Gastroesophageal sphincter (tissue), 4 donors: ENCODE data around the gene RFTN2. TPM values are rescaled to one million over a fixed set of nuclear protein-coding genes. Genes with fewer than 3 reads are reported as not detected.
"Not testable (repeated sequence)": the region's sequence is repeated elsewhere in the genome, so short reads cannot be mapped to it uniquely, and the experiment has no call there.

Experiments used
- ATAC-seq: fragments of 150-250 bp; one replicate; pipeline ENCODE4 v1.9.1; 2016; ENCODE audit warnings: mild to moderate bottlenecking, moderate library complexity
- H3K27ac ChIP-seq, 4 donors: fragments of 200-600 bp; sonication (generic) in 3 of 4; 1 replicate in 3 of 4; 2 replicates in 1 of 4; pipeline ENCODE4 v1.5.1; 2016 to 2019
- H3K27me3 ChIP-seq: fragments of 200-600 bp; sonication (generic); one replicate; pipeline ENCODE4 v1.5.1; 2019
- H3K36me3 ChIP-seq, 2 donors: fragments of 200-600 bp; sonication (generic); one replicate each; pipeline ENCODE4 v1.5.1; 2019; ENCODE audit warnings: control low read depth in 1 of 2
- H3K4me1 ChIP-seq, 3 donors: fragments of 200-600 bp; sonication (generic); 1 replicate in 2 of 3; 2 replicates in 1 of 3; pipeline ENCODE4 v1.5.1; 2016 to 2019; ENCODE audit warnings: control low read depth in 2 of 3
- H3K4me3 ChIP-seq, 2 donors: fragments of 200-600 bp; sonication (generic); one replicate each; pipeline ENCODE4 v1.5.1; 2019; ENCODE audit warnings: mild to moderate bottlenecking in 1 of 2, moderate library complexity in 1 of 2
- H3K9me3 ChIP-seq, 3 donors: fragments of 200-600 bp; sonication (generic); one replicate each; pipeline ENCODE4 v1.5.1; 2017 to 2019; ENCODE audit warnings: control low read depth in 2 of 3
- CTCF ChIP-seq, 4 experiments: fragments of 200-600 bp in 2 of 4; fragments of 450-650 bp in 2 of 4; sonication (generic) in 1 of 4; IDR thresholded peaks; one replicate each; pipeline ENCODE4 v1.5.1; 2017 to 2019; ENCODE audit warnings: antibody characterized with exemption in 4 of 4, mild to moderate bottlenecking in 2 of 4, moderate library complexity in 2 of 4
- EP300 ChIP-seq: sonication (generic); formaldehyde crosslinking; IDR thresholded peaks from one replicate; pipeline ENCODE4 v1.6.1; 2017; ENCODE audit warnings: antibody characterized with exemption, mild to moderate bottlenecking
- POLR2A ChIP-seq, 2 donors: fragments of 450-650 bp; IDR thresholded peaks; one replicate each; pipeline ENCODE4 v1.6.1; 2017; ENCODE audit warnings: antibody characterized with exemption in 2 of 2, mild to moderate bottlenecking in 2 of 2, moderate library complexity in 1 of 2
- POLR2AphosphoS5 ChIP-seq: sonication (generic); formaldehyde crosslinking; IDR thresholded peaks from one replicate; pipeline ENCODE4 v1.6.1; 2017; ENCODE audit warnings: antibody characterized with exemption
- WGBS, 2 donors: methylation state at CpG; one replicate each; pipeline ENCODE4 v1.1.5; 2018; ENCODE audit warnings: low coverage in 1 of 2; 5-methylcytosine and 5-hydroxymethylcytosine counted together
- total RNA-seq, 4 donors: library from RNA; depleted of rRNA; stranded (reverse); fragments of >200 nt; gene quantifications; one replicate each; pipeline ENCODE4 v1.1.0, GENCODE V29; 2016

The RFTN2 gene
- total RNA-seq, 4 donors from 2014 or later, result 4.2 to 8.9 (median 7.8) TPM

GRCh38 chr2:197705121-197705911, 29.9 kb upstream of the RFTN2 start, which contains the start of gene MARS2:
MARS2 (plus strand) TSS chr2:197705369; CDS start chr2:197705406, 37 bp downstream.
- peaks cover 0 to 43% (median 19%) of the 10 kb centered on the region in 3 donors for H3K4me1 ChIP-seq
- H3K27me3 ChIP-seq, result no peaks in the 10 kb centered on the region
- peak; percentile 96 for ATAC-seq
- no peaks in the 10 kb centered on the region for H3K36me3 ChIP-seq
- H3K27ac ChIP-seq, result peak within 1 kb of the TSS; percentile 37 to 88 (median 82)
- H3K9me3 ChIP-seq, result no peaks in the 10 kb centered on the region
- TF ChIP-seq POLR2A (IDR thresholded peaks at IDR 0.05), result peak; percentile 46 to 56
- TF ChIP-seq POLR2AphosphoS5, result peak; percentile 83
- peak in 1 of 4 experiments; percentile 31 for TF ChIP-seq CTCF (IDR thresholded peaks at IDR 0.05)
- no peak for TF ChIP-seq EP300
- H3K4me3 ChIP-seq, result peak within 1 kb of the TSS; percentile 58 to 67
- no CpG with 5 or more reads among the region's 86 CpGs for WGBS, 2 donors

GRCh38 chr2:197704434-197705120, 29.2 kb upstream of the RFTN2 start:
- WGBS, 2 donors, result 0% methylated on average over 3 to 5 of the region's 5 CpGs
- ATAC-seq, result peak; percentile 43
- peak; percentile 9 for TF ChIP-seq EP300
- TF ChIP-seq CTCF (IDR thresholded peaks at IDR 0.05), result no peak

GRCh38 chr2:197700960-197701359, 25.6 kb upstream of the RFTN2 start:
- TF ChIP-seq CTCF (IDR thresholded peaks at IDR 0.05), result no peak
- TF ChIP-seq EP300, result no peak
- TF ChIP-seq POLR2A (IDR thresholded peaks at IDR 0.05), result no peak
- no peak for TF ChIP-seq POLR2AphosphoS5
- 83% methylated on average over 1 of the region's 3 CpGs; no CpG with 5 or more reads in 1 of the 2 donors for WGBS, 2 donors
- no peaks in the 10 kb centered on the region for H3K36me3 ChIP-seq
- no peak for ATAC-seq
- no peaks in the 10 kb centered on the region for H3K9me3 ChIP-seq
- H3K4me1 ChIP-seq, result peaks cover 0 to 3% (median 0%) of the 10 kb centered on the region in 3 donors
- no peak overlapping the region for H3K27ac ChIP-seq
- no peak overlapping the region for H3K4me3 ChIP-seq
- H3K27me3 ChIP-seq, result no peaks in the 10 kb centered on the region

More at GRCh38 chr2:197704434-197705120, 29.2 kb upstream of the RFTN2 start:
- no peaks in the 10 kb centered on the region for H3K9me3 ChIP-seq
- peak overlapping the region; percentile 37 to 88 (median 82) for H3K27ac ChIP-seq
- H3K27me3 ChIP-seq, result no peaks in the 10 kb centered on the region
- peaks cover 0 to 39% (median 19%) of the 10 kb centered on the region in 3 donors for H3K4me1 ChIP-seq
- peak overlapping the region; percentile 38 to 67 for H3K4me3 ChIP-seq
- H3K36me3 ChIP-seq, result no peaks in the 10 kb centered on the region

GRCh38 chr2:197699724-197700123, 24.3 kb upstream of the RFTN2 start:
- not testable (repeated sequence) for H3K4me1 ChIP-seq, H3K4me3 ChIP-seq, ATAC-seq, H3K27me3 ChIP-seq, H3K36me3 ChIP-seq, H3K9me3 ChIP-seq, H3K27ac ChIP-seq

- H3K36me3 ChIP-seq, H3K27me3 ChIP-seq, H3K4me1 ChIP-seq, ATAC-seq, H3K27ac ChIP-seq, H3K4me3 ChIP-seq, H3K9me3 ChIP-seq: not testable (repeated sequence)
- WGBS, 2 donors, result no CpG with 5 or more reads among the region's 29 CpGs
These were observed 21.2 kb upstream of the RFTN2 start for GRCh38 chr2:197696571-197696970.

GRCh38 chr2:197695971-197696370, 20.6 kb upstream of the RFTN2 start:
- H3K27me3 ChIP-seq, H3K4me3 ChIP-seq, ATAC-seq, H3K27ac ChIP-seq, H3K4me1 ChIP-seq, H3K36me3 ChIP-seq, H3K9me3 ChIP-seq: not testable (repeated sequence)
- no CpG with 5 or more reads among the region's 30 CpGs for WGBS, 2 donors

- H3K27ac ChIP-seq, H3K36me3 ChIP-seq, H3K27me3 ChIP-seq, ATAC-seq, H3K9me3 ChIP-seq, H3K4me3 ChIP-seq, H3K4me1 ChIP-seq: not testable (repeated sequence)
- WGBS, 2 donors, result 94 to 96% methylated on average over 4 of the region's 6 CpGs
These were observed 19.8 kb upstream of the RFTN2 start for GRCh38 chr2:197695206-197695605.
